HG03066 (cell line): Measurements from ENCODE around the gene BBLN.
"Not testable (repeated sequence)": the region's sequence is repeated elsewhere in the genome, so short reads cannot be mapped to it uniquely, and the experiment has no call there.

Experiments
- ATAC-seq: cut with Tn5 transposase; IDR thresholded peaks from one replicate; pipeline ENCODE4 v1.9.1; 2021; ENCODE audit warnings: low read depth; ENCODE audit not compliant: unreplicated experiment

BBLN gene

DNA sequence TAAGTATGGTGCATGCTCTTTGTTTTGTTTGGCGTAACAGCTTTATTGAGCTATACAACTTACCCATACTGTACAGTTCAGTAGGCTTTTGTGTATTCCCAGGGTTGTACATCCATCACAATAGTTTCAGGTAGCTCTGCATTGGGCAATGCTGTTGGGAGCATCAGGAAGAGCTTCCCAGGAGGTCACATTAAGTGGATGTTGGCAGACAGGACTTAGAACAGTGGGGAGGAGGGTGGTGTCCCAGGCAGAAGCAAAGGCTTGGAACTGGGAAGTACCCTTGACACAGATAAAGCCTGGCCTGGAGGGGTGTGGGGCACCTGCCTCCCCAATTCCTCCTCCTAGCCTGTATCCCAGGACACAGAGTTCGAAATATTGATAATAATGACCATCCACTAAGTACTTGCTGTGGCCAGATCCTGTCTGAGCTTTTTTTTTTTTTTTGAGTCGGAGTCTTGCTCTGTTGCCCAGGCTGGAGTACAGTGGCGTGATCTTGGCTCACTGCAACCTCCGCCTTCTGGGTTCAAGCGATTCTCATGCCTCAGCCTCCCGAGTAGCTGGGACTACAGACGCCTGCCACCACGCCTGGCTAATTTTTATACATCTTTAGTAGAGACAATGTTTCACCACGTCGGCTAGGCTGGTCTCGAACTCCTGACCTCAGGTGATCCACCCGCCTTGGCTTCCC lies 1.3 kb downstream of the BBLN start:
- ATAC-seq: no peak

DNA sequence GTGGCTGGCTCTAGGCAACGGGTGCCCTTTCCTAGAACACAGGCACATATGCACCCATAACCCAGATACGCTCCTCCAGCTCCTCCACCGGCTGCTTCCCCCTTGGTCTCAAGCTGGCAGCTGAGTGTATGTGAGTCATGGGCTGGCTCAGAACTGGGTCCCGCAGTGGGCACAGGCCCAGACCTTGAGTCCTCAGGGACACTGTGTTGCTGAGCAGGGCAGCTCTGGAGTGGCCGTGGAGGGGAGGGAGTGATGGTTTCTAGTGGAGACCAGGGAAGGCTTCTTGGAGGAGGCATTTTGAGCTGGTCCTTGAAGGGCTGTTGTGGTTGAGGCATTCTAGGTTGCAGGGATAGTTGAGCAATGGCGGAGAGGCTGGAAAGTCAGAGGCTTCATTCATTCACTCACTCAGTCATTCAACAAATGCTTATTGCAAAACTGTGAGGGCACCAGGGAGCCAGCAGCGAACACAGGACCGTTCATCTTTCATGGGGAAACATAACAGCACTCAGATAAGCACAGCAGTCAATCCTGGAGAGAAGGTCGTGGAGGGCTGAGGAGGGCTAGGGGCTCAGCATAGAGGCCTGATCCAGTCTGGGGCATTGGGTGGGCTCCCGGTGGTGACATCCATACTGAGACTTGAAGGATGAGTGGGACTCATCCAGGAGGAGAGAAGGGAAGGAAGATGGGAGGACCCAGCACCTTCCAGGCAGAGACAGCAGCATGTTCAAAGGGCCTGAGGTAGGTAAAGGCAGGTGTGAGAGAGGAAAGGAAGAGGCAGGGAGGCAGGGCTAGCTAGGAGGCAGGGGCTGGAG lies 2.4 kb downstream of the BBLN start:
- no peak for ATAC-seq

- ATAC-seq: no peak
These were observed 3.0 kb downstream of the BBLN start for GRCh38 chr9:128163027-128163515.

GRCh38 chr9:128163523-128164306 lies 3.6 kb downstream of the BBLN start:
- ATAC-seq: no peak

DNA sequence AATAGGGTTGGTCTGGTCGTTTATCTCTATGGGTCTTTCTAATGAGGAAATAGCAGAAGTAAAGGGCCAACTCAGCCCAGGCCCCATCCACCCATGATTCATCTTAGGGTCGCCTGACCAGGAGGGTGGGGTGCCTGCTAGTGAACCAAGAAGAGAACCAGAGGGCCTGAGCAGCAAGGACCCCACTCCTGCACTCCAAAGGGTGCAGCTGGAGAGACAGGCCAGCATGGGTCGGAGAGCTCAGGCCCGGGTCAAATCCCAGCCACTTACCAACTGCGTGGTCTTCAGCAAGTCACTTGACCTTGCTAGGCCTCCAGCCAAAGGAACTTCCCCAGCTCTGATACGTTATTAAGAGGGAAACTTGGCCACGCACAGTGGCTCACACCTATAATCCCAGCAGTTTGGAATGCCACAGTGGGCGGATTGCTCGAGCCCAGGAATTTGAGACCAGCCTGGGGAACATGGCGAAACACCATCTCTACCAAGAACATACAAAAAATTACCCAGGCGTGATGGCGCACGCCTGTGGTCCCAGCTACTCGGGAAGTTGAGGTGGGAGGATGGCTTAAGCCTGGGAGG lies 4.3 kb downstream of the BBLN start:
- no peak for ATAC-seq

DNA sequence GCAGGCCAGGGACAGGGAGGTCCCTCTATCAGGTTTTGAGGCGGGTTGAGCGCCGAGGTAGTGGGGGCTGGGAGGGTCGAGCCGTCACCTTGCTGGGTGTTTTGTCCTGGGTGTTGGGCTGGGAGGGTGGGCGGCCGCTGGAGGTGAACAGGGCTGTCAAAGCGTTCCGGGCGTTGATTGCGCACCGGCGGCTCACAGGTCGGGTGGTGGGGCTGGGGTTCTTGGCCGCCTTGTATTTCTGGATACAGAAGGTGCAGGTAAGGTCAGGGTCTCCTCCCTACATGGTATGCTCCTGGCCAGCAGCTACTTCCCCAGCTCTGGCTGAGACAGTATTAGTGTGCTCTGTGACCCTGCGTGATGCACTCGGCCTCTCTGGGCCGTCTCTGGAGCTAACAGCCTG lies 6.1 kb downstream of the BBLN start:
- ATAC-seq: no peak

DNA sequence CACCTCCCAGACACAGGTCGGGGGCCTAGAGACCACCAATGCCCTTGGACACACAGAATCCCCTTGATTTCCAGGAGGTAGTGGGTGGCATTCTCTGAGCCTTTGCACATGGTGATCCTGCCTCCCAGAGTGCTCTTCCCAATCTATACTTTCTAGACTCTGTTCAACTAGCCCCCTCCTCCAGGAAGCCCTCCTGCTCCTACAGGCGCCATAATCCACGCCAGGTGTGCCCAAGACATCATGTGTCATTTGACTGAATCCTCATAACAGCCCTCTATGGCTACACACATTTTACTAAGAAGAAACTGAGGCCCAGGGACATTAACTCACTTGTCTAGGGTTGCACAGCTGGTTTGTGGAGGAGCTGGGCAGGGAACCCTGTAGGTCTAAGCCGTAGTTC lies 7.1 kb downstream of the BBLN start:
- ATAC-seq: no peak

GRCh38 chr9:128168731-128169308 lies 8.8 kb downstream of the BBLN start:
- no peak for ATAC-seq

- ATAC-seq: no peak
These were observed 9.4 kb downstream of the BBLN start for GRCh38 chr9:128169492-128169891.

GRCh38 chr9:128169925-128170324 lies 9.9 kb downstream of the BBLN start:
- no peak for ATAC-seq

GRCh38 chr9:128174062-128174461 lies 14.0 kb downstream of the BBLN start:
- ATAC-seq: no peak

DNA sequence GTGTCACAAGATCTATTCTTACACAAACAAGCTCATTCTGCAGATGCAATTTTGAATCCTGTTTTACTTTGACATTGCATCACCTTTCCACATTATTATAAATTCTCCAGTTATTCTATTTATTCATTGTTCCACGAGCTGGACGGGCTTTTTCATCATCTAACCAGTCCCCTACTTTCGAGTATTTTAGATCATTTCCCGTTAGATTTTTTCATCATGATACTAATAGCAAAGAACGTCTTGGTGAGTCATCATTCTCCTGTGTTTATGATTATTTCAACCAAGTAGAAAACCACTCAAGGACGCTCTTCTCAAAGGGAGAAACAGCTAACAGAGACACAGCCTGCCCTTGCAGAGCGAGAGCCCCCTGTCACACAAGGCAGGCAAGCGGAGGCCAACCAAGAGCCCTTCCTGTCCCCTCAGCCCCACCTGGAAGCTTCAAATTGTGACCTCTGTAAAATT lies 15.1 kb downstream of the BBLN start:
- ATAC-seq: no peak

DNA sequence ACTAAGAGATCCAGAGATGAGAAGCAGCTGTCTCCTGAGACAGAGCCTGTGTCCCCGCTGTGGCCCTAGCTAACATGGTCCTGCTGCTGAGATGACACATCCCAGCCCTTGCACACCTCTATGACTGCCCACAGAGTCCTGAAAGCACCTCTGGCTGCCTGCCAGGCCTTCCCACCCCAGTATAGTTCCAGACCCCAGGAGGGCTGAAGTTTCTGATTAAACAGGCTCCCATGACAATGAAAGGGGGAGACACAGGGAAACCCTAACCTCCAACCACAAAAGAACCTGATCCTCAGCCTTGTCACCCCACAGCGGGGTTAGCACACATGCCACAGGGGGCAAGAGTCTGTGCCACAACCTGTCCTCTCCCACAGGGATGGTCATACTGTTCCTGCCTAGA lies 15.7 kb downstream of the BBLN start:
- no peak for ATAC-seq

GRCh38 chr9:128178806-128179431 lies 18.9 kb downstream of the BBLN start:
- no peak for ATAC-seq

- no peak for ATAC-seq
These were observed 19.9 kb downstream of the BBLN start for GRCh38 chr9:128180001-128180400.

GRCh38 chr9:128180447-128180846 lies 20.4 kb downstream of the BBLN start:
- ATAC-seq: no peak

GRCh38 chr9:128181480-128181879 lies 21.4 kb downstream of the BBLN start:
- ATAC-seq: not testable (repeated sequence)

GRCh38 chr9:128182893-128183588 lies 23.0 kb downstream of the BBLN start:
- no peak for ATAC-seq
